GM21576 (cell line): ENCODE data around the gene SIL1.

ENCODE experiments used
- ATAC-seq: cut with Tn5 transposase; IDR thresholded peaks from one replicate; pipeline ENCODE4 v1.9.1; 2021; ENCODE audit warnings: mild to moderate bottlenecking, moderate library complexity; ENCODE audit not compliant: unreplicated experiment

The SIL1 gene

DNA sequence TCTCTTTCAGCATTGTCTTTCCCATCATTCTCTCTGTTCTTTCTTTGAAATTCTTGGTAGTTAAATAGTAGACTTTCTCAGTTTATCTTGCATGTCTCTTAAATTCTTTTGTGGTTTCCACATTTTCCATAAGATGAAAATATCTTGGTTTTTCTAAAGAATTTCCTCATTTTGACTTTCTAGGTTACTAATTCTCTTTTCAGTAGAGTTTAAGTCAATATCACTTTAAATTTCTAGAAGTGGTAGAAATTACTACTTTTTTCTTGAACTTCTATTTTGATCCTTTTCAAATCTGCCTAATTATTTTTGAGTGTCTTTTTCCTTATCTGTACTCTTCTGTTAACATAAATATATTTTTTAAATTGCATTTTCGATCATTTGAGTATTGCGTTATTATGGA lies 299.4 kb downstream of the SIL1 start:
- no peak for ATAC-seq

DNA sequence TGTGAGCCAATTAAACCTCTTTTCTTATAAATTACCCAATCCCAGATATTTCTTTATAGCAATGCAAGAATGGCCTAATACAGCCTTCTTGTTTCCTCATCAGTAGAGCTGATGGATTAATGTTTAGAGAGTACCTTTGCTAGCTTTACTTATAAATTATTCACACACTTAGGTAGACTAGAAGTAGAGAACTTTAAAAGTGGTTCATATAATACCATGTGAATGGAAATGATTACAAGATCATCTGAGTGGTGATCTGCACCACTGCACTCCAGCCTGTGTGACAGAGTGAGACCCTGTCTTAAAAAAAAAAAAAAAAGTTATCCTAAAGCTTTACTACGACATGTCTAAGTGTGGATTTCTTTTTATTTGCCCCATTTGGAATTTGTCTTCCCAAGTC lies 299.9 kb downstream of the SIL1 start:
- ATAC-seq: no peak
